GM12878 (cell line): ENCODE measurements around the gene IL15. TPM values are rescaled to one million over a fixed set of nuclear protein-coding genes. Genes with fewer than 3 reads are reported as not detected.

Experiments used
- ATAC-seq: fragments of 200-7000 bp; cut with Tn5 transposase; 3 replicates; pipeline ENCODE4 v1.9.1; 2020; ENCODE audit warnings: mild to moderate bottlenecking, moderate library complexity
- BruUV-seq: library from RNA; stranded (reverse); fragments of 400-500 nt; replicated peaks from 2 replicates; lab custom pipeline; 2021; lab: Mats Ljungman, UMichigan
- CTCF ChIA-PET: fragments of 300-600 bp; sonication (Branson Sonifier 250); formaldehyde crosslinking; extraction: SDS; loops from one replicate; lab custom pipeline; 2021; ENCODE audit warnings: inconsistent platforms; lab: Yijun Ruan, JAX
- POLR2A ChIA-PET: fragments of 350-600 bp; formaldehyde crosslinking; extraction: SDS; loops from one replicate; lab custom pipeline; 2021; ENCODE audit warnings: inconsistent platforms; lab: Charles Lee
- RAD21 ChIA-PET: fragments of 300-600 bp; sonication (Branson Sonifier 250); formaldehyde crosslinking; loops from one replicate; lab custom pipeline; 2023; ENCODE audit warnings: antibody characterized with exemption; ENCODE audit not compliant: unreplicated experiment; lab: Charles Lee
- SMC1A ChIA-PET: fragments of 300-600 bp; sonication (Branson Sonifier 250); formaldehyde crosslinking; loops from one replicate; lab custom pipeline; 2023; ENCODE audit not compliant: unreplicated experiment, uncharacterized antibody; lab: Charles Lee
- DNase-seq: peaks from one replicate; pipeline ENCODE4 v3.0.0-alpha.2; 2011; ENCODE audit warnings: low read depth, low spot score
- FAIRE-seq: peaks from 3 replicates; lab custom pipeline; 2011; peaks lifted over from hg19 to GRCh38; lab: Jason Lieb, UNC
- H2AFZ ChIP-seq: 2 replicates; pipeline ENCODE4 v1.6.0; 2011; ENCODE audit warnings: low read depth, low read length, control low read depth; ENCODE audit not compliant: control insufficient read depth
- H3K27ac ChIP-seq: 2 replicates; pipeline ENCODE4 v1.5.1; 2011; ENCODE audit warnings: control low read depth; ENCODE audit not compliant: control insufficient read depth, insufficient read depth
- H3K27me3 ChIP-seq, 2 experiments: replicated peaks in 1 of 2; 2 replicates each; pipeline versions ENCODE4 v1.6.0 to v1.6.1; 2011; ENCODE audit warnings: low read length in 1 of 2; ENCODE audit not compliant: control insufficient read depth in 2 of 2, insufficient read depth in 2 of 2
- H3K36me3 ChIP-seq, 2 experiments: 2 replicates each; pipeline ENCODE4 v1.5.1; 2011; ENCODE audit warnings: low read length in 1 of 2; ENCODE audit not compliant: control insufficient read depth in 2 of 2, insufficient read depth in 2 of 2
- H3K4me1 ChIP-seq: 2 replicates; pipeline ENCODE4 v1.6.1; 2011; ENCODE audit warnings: mild to moderate bottlenecking, low read length, moderate library complexity, mixed read lengths; ENCODE audit not compliant: control insufficient read depth, insufficient read depth
- H3K4me2 ChIP-seq: 2 replicates; pipeline ENCODE4 v1.6.0; 2011; ENCODE audit warnings: control low read depth; ENCODE audit not compliant: control insufficient read depth, insufficient read depth
- H3K4me3 ChIP-seq: fragments of 200-600 bp; sonication (generic); 2 replicates; pipeline ENCODE4 v1.5.1; 2016
- H3K79me2 ChIP-seq: 2 replicates; pipeline ENCODE4 v1.6.0; 2011; ENCODE audit warnings: low read length; ENCODE audit not compliant: control insufficient read depth, insufficient read depth
- H3K9ac ChIP-seq: 2 replicates; pipeline ENCODE4 v1.8.0; 2011; ENCODE audit warnings: low read length, control low read depth, mixed read lengths; ENCODE audit not compliant: control insufficient read depth, insufficient read depth
- H3K9me3 ChIP-seq: replicated peaks from 3 replicates; pipeline ENCODE4 v1.5.1; 2011; ENCODE audit warnings: mild to moderate bottlenecking, low read length; ENCODE audit not compliant: control insufficient read depth, insufficient read depth
- H4K20me1 ChIP-seq: 2 replicates; pipeline ENCODE4 v1.6.0; 2011; ENCODE audit not compliant: control insufficient read depth, insufficient read depth
- ASH2L ChIP-seq: fragments of 300-600, 200-600 bp; sonication (generic); IDR thresholded peaks from 2 replicates; pipeline ENCODE4 v1.6.1; 2017; ENCODE audit warnings: low read depth, mild to moderate bottlenecking, borderline replicate concordance
- BHLHE40 ChIP-seq, 2 experiments: fragments of 450-650 bp in 1 of 2; IDR thresholded peaks; 2 replicates each; pipeline ENCODE4 v1.6.1; 2011 to 2017; ENCODE audit warnings: low read depth in 2 of 2, borderline replicate concordance in 1 of 2, improper control_type of control experiment in 1 of 2, low read length in 1 of 2, mild to moderate bottlenecking in 1 of 2
- CBX5 ChIP-seq: sonication (generic); IDR thresholded peaks from 2 replicates; pipeline ENCODE4 v1.6.1; 2016; ENCODE audit warnings: low read depth, moderate library complexity, mild to moderate bottlenecking, inconsistent platforms
- DPF2 ChIP-seq: fragments of 450-650 bp; IDR thresholded peaks from 2 replicates; pipeline ENCODE4 v1.6.1; 2017; ENCODE audit warnings: mild to moderate bottlenecking
- FOXM1 ChIP-seq: IDR thresholded peaks from 2 replicates; pipeline ENCODE4 v1.6.1; 2012; ENCODE audit warnings: low read depth, mild to moderate bottlenecking, inconsistent platforms, low read length, moderate library complexity
- IRF4 ChIP-seq: IDR thresholded peaks from 2 replicates; pipeline ENCODE4 v1.6.1; 2011; ENCODE audit warnings: low read depth, low read length
- LARP7 ChIP-seq: fragments of 450-650 bp; IDR thresholded peaks from 2 replicates; pipeline ENCODE4 v1.6.1; 2017; ENCODE audit warnings: mild to moderate bottlenecking
- MAX ChIP-seq: IDR thresholded peaks from 2 replicates; pipeline ENCODE4 v1.6.1; 2012; ENCODE audit warnings: low read depth, low read length, improper control_type of control experiment
- MEF2A ChIP-seq: IDR thresholded peaks from 2 replicates; pipeline ENCODE4 v1.6.1; 2011; ENCODE audit warnings: low read depth, mild to moderate bottlenecking, low read length, moderate library complexity; ENCODE audit not compliant: insufficient read depth
- MTA2 ChIP-seq: fragments of 450-650 bp; IDR thresholded peaks from 2 replicates; pipeline ENCODE4 v1.6.1; 2016; ENCODE audit warnings: low read depth, mild to moderate bottlenecking, moderate library complexity
- MXI1 ChIP-seq: fragments of 150-350 bp; IDR thresholded peaks from 2 replicates; pipeline ENCODE4 v1.6.1; 2011; ENCODE audit warnings: low read depth, mild to moderate bottlenecking, inconsistent platforms, low read length, improper control_type of control experiment
- NFYB ChIP-seq: IDR thresholded peaks from 2 replicates; pipeline ENCODE4 v1.6.1; 2011; ENCODE audit warnings: low read depth, mild to moderate bottlenecking, low read length, improper control_type of control experiment, moderate library complexity; ENCODE audit not compliant: insufficient read depth
- PML ChIP-seq: IDR thresholded peaks from 2 replicates; pipeline ENCODE4 v1.6.1; 2012; ENCODE audit warnings: low read length, inconsistent platforms
- POLR2AphosphoS2 ChIP-seq: IDR thresholded peaks from 2 replicates; pipeline ENCODE4 v1.6.1; 2011; ENCODE audit warnings: low read depth, mild to moderate bottlenecking, low read length, improper control_type of control experiment, moderate library complexity
- RELA ChIP-seq: fragments of 450-650 bp; IDR thresholded peaks from 2 replicates; pipeline ENCODE4 v1.8.0; 2014; ENCODE audit warnings: borderline replicate concordance; ENCODE audit not compliant: partially characterized antibody
- SP1 ChIP-seq: IDR thresholded peaks from one replicate; pipeline ENCODE4 v1.6.1; 2011; ENCODE audit warnings: low read depth, low read length
- TAF1 ChIP-seq: IDR thresholded peaks from 2 replicates; pipeline ENCODE4 v1.6.1; 2011; ENCODE audit warnings: mild to moderate bottlenecking, low read depth, low read length, borderline replicate concordance
- ZBTB4 ChIP-seq: fragments of 450-650 bp; formaldehyde crosslinking; IDR thresholded peaks from 2 replicates; pipeline ENCODE4 v1.4.0; 2022; ENCODE audit warnings: mild to moderate bottlenecking, moderate library complexity
- in situ Hi-C: fragments of 300-500 bp; cut with MboI; formaldehyde crosslinking; loops from 9 replicates; pipeline ENCODE4 v1.14.3; 2018; ENCODE audit warnings: mixed read lengths
- intact Hi-C: fragments of 100-400 bp; cut with micrococcal nuclease; formaldehyde crosslinking; loops from one replicate; pipeline ENCODE4 v1.14.2; 2022; ENCODE audit not compliant: unreplicated experiment
- polyA plus RNA-seq, 11 experiments: library from polyadenylated mRNA; depleted of rRNA in 4 of 11; unstranded in 6 of 11; stranded (reverse) in 5 of 11; fragments of >200 nt; fragmentation: Nextera tagmentation in 4 of 11; fragmentation: Illumina TruSeq in 1 of 11; extraction: Ambion mirVana in 4 of 11; extraction: Trizol in 1 of 11; gene quantifications; 1 replicate in 1 of 11; 2 replicates in 10 of 11; pipeline versions ENCODE4 v1.2.1 to v1.2.3, GENCODE V29; 2011 to 2016; ENCODE audit warnings: inconsistent platforms in 2 of 11, missing spikeins in 2 of 11, low read depth in 1 of 11
- total RNA-seq, 4 experiments: library from RNA; depleted of rRNA in 3 of 4; stranded (reverse); fragments of >200 nt in 3 of 4; fragmentation: Illumina TruSeq in 1 of 4; extraction: Trizol in 1 of 4; gene quantifications; 2 replicates each; pipeline versions ENCODE4 v1.2.1 to v1.2.3, GENCODE V29; 2013 to 2021
- TF ChIP-seq, protein P1 (sequence below): fragments of 450-650 bp; conservative IDR thresholded peaks from 2 replicates; pipeline ENCODE4 v1.6.1; 2017; ENCODE audit warnings: mild to moderate bottlenecking, moderate library complexity

The IL15 gene
- total and polyA plus RNA-seq, 10 of the 15 experiments (the other 5 are each of a cell fraction or from before 2014, with no cell fraction given), result 6.0 to 11.4 (median 8.2) TPM

DNA sequence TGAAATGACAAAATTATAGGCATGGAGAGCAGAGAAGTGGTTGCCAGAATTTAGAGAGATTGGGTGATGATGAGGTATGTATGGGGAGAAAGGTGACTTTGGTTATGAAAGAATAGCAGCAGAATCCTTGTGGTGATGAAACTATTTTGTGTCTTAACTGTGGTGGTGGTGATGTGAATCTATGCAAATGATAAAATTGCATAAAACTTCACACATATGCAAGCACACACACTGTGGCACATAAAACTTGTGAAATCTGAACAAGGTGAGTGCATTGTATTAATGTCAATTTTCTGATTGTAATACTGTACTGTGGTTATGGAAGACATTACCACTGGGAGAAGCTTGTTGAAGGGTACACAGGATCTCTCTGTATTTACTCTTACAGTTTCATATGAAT, 91.0 kb downstream of the IL15 start:
- intact Hi-C loops, result no loop called here
- ATAC-seq (no peak), FAIRE-seq (no peak), DNase-seq (no peak)
- no peak overlapping the region for H3K4me2 ChIP-seq
- RAD21 ChIA-PET, result no interaction called here
- H3K79me2 ChIP-seq, result no peaks in the 10 kb centered on the region
- no peaks in the 10 kb centered on the region for H3K27me3 ChIP-seq
- no peaks in the 10 kb centered on the region for H3K4me1 ChIP-seq
- no peak overlapping the region for H3K27ac ChIP-seq
- CTCF ChIA-PET, result no interaction called here
- no peak for TF ChIP-seq ASH2L
- TF ChIP-seq MEF2A, result no peak
- TF ChIP-seq, protein P1, sequence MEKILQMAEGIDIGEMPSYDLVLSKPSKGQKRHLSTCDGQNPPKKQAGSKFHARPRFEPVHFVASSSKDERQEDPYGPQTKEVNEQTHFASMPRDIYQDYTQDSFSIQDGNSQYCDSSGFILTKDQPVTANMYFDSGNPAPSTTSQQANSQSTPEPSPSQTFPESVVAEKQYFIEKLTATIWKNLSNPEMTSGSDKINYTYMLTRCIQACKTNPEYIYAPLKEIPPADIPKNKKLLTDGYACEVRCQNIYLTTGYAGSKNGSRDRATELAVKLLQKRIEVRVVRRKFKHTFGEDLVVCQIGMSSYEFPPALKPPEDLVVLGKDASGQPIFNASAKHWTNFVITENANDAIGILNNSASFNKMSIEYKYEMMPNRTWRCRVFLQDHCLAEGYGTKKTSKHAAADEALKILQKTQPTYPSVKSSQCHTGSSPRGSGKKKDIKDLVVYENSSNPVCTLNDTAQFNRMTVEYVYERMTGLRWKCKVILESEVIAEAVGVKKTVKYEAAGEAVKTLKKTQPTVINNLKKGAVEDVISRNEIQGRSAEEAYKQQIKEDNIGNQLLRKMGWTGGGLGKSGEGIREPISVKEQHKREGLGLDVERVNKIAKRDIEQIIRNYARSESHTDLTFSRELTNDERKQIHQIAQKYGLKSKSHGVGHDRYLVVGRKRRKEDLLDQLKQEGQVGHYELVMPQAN, result no peak
- TF ChIP-seq NFYB, result no peak
- TF ChIP-seq DPF2, result no peak
- no peak for TF ChIP-seq MTA2
- no peak for TF ChIP-seq TAF1
- TF ChIP-seq FOXM1, result no peak
- TF ChIP-seq RELA, result no peak
- no peak for TF ChIP-seq LARP7
- no peak for TF ChIP-seq POLR2AphosphoS2
- TF ChIP-seq ZBTB4 (CRISPR knock-in tag), result no peak
- no peak for TF ChIP-seq MXI1
- TF ChIP-seq IRF4, result no peak
- no peak for TF ChIP-seq MAX
- no peak for TF ChIP-seq CBX5
- TF ChIP-seq BHLHE40 (IDR thresholded peaks at IDR 0.05; ENCODE audit: borderline replicate concordance in 1 of 2, low read depth in 2 of 2, low read length in 1 of 2), result no peak
- no peak for TF ChIP-seq SP1
- TF ChIP-seq PML, result no peak
- SMC1A ChIA-PET, result no interaction called here
- no peaks in the 10 kb centered on the region for H4K20me1 ChIP-seq
- no peak overlapping the region for H2AFZ ChIP-seq
- BruUV-seq, result no TSS peak
- H3K4me3 ChIP-seq, result no peak overlapping the region
- H3K9ac ChIP-seq, result no peak overlapping the region
- H3K36me3 ChIP-seq, result peaks cover 0 to 9% of the 10 kb centered on the region in 2 experiments; a peak in 2 of 4 replicates
- POLR2A ChIA-PET, result no interaction called here
- H3K9me3 ChIP-seq, result no peaks in the 10 kb centered on the region
- in situ Hi-C loops, result no loop called here
